Endothelial cell of umbilical vein (primary cell): Measurements from ENCODE around the gene HNRNPU. TPM values are rescaled to one million over a fixed set of nuclear protein-coding genes. Genes with fewer than 3 reads are reported as not detected.

Source experiments
- BruUV-seq: library from RNA; stranded (reverse); fragments of 400-500 nt; replicated peaks from 2 replicates; lab custom pipeline; 2021; lab: Mats Ljungman, UMichigan
- CTCF ChIA-PET: fragments of 300-600, 350-600 bp; sonication (Branson Sonifier 250); formaldehyde crosslinking; loops from one replicate; lab custom pipeline; 2021; ENCODE audit warnings: antibody characterized with exemption, inconsistent platforms; lab: Charles Lee
- POLR2A ChIA-PET: fragments of 300-600, 350-600 bp; sonication (Branson Sonifier 250); formaldehyde crosslinking; loops from one replicate; lab custom pipeline; 2021; ENCODE audit warnings: antibody characterized with exemption, inconsistent platforms; lab: Charles Lee
- DNase-seq: peaks from one replicate; pipeline ENCODE4 v3.0.0-alpha.2; 2011; ENCODE audit warnings: low read depth, low spot score
- FAIRE-seq: peaks from 2 replicates; lab custom pipeline; 2011; peaks lifted over from hg19 to GRCh38; lab: Jason Lieb, UNC
- H2AFZ ChIP-seq: 2 replicates; pipeline ENCODE4 v1.6.0; 2012; ENCODE audit warnings: low read depth, low read length, control low read depth, inconsistent platforms
- H3K27ac ChIP-seq: 2 replicates; pipeline ENCODE4 v1.5.1; 2011; ENCODE audit warnings: low read depth, mild to moderate bottlenecking, control low read depth, low read length, moderate library complexity; ENCODE audit not compliant: insufficient read depth
- H3K27me3 ChIP-seq, 2 experiments: 2 replicates each; pipeline versions ENCODE4 v1.6.0 to v1.6.1; 2011; ENCODE audit warnings: low read length in 2 of 2, mixed read lengths in 1 of 2; ENCODE audit not compliant: control insufficient read depth in 2 of 2, insufficient read depth in 2 of 2
- H3K36me3 ChIP-seq, 2 experiments: 2 replicates in 1 of 2; 3 replicates in 1 of 2; pipeline ENCODE4 v1.5.1; 2011; ENCODE audit warnings: low read length in 2 of 2, mild to moderate bottlenecking in 1 of 2, moderate library complexity in 1 of 2; ENCODE audit not compliant: control insufficient read depth in 2 of 2, insufficient read depth in 2 of 2; ENCODE audit errors: extremely low read depth in 1 of 2
- H3K4me1 ChIP-seq: 3 replicates; pipeline ENCODE4 v1.5.1; 2011; ENCODE audit warnings: mild to moderate bottlenecking, low read length; ENCODE audit not compliant: control insufficient read depth, insufficient read depth; ENCODE audit errors: extremely low read depth
- H3K4me2 ChIP-seq: 2 replicates; pipeline ENCODE4 v1.6.1; 2011; ENCODE audit warnings: low read length, control low read depth, mixed read lengths; ENCODE audit not compliant: insufficient read depth
- H3K4me3 ChIP-seq, 3 experiments: fragments of 200-600 bp in 1 of 3; sonication (generic), shearing (Covaris generic) in 1 of 3; replicated peaks in 1 of 3; 2 replicates each; pipeline ENCODE4 v1.5.1; 2011 to 2016; ENCODE audit warnings: control low read depth in 3 of 3, low read length in 3 of 3, mild to moderate bottlenecking in 2 of 3, inconsistent platforms in 1 of 3, low read depth in 1 of 3, moderate library complexity in 1 of 3; ENCODE audit not compliant: insufficient read depth in 1 of 3
- H3K79me2 ChIP-seq: 2 replicates; pipeline ENCODE4 v1.6.0; 2012; ENCODE audit warnings: low read length, inconsistent platforms; ENCODE audit not compliant: control insufficient read depth, insufficient read depth
- H3K9ac ChIP-seq: replicated peaks from 2 replicates; pipeline ENCODE3; 2011; ENCODE audit warnings: low read length, control low read depth; ENCODE audit not compliant: insufficient read depth; ENCODE audit errors: extremely low read depth
- H3K9me1 ChIP-seq: replicated peaks from 3 replicates; pipeline ENCODE4 v1.6.0; 2011; ENCODE audit warnings: mild to moderate bottlenecking, low read length; ENCODE audit not compliant: control insufficient read depth, insufficient read depth; ENCODE audit errors: extremely low read depth
- H3K9me3 ChIP-seq: replicated peaks from 2 replicates; pipeline ENCODE4 v1.5.1; 2012; ENCODE audit warnings: low read length, inconsistent platforms; ENCODE audit not compliant: control insufficient read depth, insufficient read depth
- H4K20me1 ChIP-seq: replicated peaks from 2 replicates; pipeline ENCODE3; 2011; ENCODE audit warnings: mild to moderate bottlenecking, low read length; ENCODE audit not compliant: control insufficient read depth, insufficient read depth; ENCODE audit errors: extremely low read depth
- EZH2 ChIP-seq: IDR thresholded peaks from 2 replicates; pipeline ENCODE4 v1.6.1; 2012; ENCODE audit warnings: borderline replicate concordance, low read depth, mild to moderate bottlenecking, moderate library complexity, low read length, inconsistent platforms; ENCODE audit not compliant: severe bottlenecking
- FOS ChIP-seq: IDR thresholded peaks from 2 replicates; pipeline ENCODE4 v1.6.1; 2011; ENCODE audit warnings: mild to moderate bottlenecking, low read length, moderate library complexity, borderline replicate concordance; ENCODE audit not compliant: insufficient read depth
- GATA2 ChIP-seq: IDR thresholded peaks from 2 replicates; pipeline ENCODE4 v1.7.0; 2011; ENCODE audit warnings: low read depth, mild to moderate bottlenecking, moderate library complexity, mixed read lengths, low read length; ENCODE audit not compliant: insufficient read length, insufficient read depth
- JUN ChIP-seq: IDR thresholded peaks from 2 replicates; pipeline ENCODE4 v1.6.1; 2011; ENCODE audit warnings: borderline replicate concordance, low read depth; ENCODE audit not compliant: insufficient read length, insufficient read depth
- MYC ChIP-seq: IDR thresholded peaks from one replicate; pipeline ENCODE4 v1.6.1; 2011; ENCODE audit warnings: mild to moderate bottlenecking, low read depth, low read length
- POLR2A ChIP-seq: IDR thresholded peaks from 2 replicates; pipeline ENCODE4 v1.6.1; 2012; ENCODE audit warnings: low read depth, mild to moderate bottlenecking, control low read depth, low read length
- POLR2AphosphoS5 ChIP-seq: IDR thresholded peaks from 2 replicates; pipeline ENCODE4 v1.6.1; 2012; ENCODE audit warnings: low read depth, mild to moderate bottlenecking, control low read depth, low read length, moderate library complexity; ENCODE audit not compliant: insufficient read depth
- dilution Hi-C: fragments of 300-500 bp; cut with MboI; formaldehyde crosslinking; loops from one replicate; pipeline ENCODE4 v1.15.0; 2019; ENCODE audit warnings: low sequenced_read_pairs; ENCODE audit not compliant: extremely low pct_ligation_motif_present
- intact Hi-C: fragments of 100-400 bp; cut with micrococcal nuclease; formaldehyde crosslinking; loops from one replicate; pipeline ENCODE4 v1.10.0; 2022
- polyA plus RNA-seq, 4 experiments: library from polyadenylated mRNA; depleted of rRNA in 3 of 4; stranded (reverse) in 3 of 4; unstranded in 1 of 4; fragments of >200 nt; gene quantifications; 2 replicates each; pipeline versions ENCODE4 v1.2.1 to v1.2.3, GENCODE V29; 2011 to 2012; ENCODE audit warnings: missing spikeins in 1 of 4
- total RNA-seq: library from RNA; stranded (reverse); gene quantifications from 2 replicates; pipeline ENCODE4 v1.2.3, GENCODE V29; 2021
- TF ChIP-seq, protein P1 (sequence below): IDR thresholded peaks from 2 replicates; pipeline ENCODE4 v1.6.1; 2011; ENCODE audit not compliant: insufficient read depth, insufficient read length
- TF ChIP-seq, protein P2 (sequence below), 2 donors: IDR thresholded peaks; 1 replicate in 1 of 2; 2 replicates in 1 of 2; pipeline ENCODE4 v1.5.1; 2011; ENCODE audit warnings: low read length in 2 of 2, mild to moderate bottlenecking in 2 of 2, moderate library complexity in 2 of 2, control low read depth in 1 of 2, inconsistent platforms in 1 of 2, low read depth in 1 of 2; ENCODE audit not compliant: insufficient read depth in 1 of 2; ENCODE audit errors: extremely low read depth in 1 of 2

Gene HNRNPU
- total and polyA plus RNA-seq, 2 donors (not counting 3 experiments of a cell fraction or from before 2014, with no cell fraction given): 68.7 to 417 TPM

DNA sequence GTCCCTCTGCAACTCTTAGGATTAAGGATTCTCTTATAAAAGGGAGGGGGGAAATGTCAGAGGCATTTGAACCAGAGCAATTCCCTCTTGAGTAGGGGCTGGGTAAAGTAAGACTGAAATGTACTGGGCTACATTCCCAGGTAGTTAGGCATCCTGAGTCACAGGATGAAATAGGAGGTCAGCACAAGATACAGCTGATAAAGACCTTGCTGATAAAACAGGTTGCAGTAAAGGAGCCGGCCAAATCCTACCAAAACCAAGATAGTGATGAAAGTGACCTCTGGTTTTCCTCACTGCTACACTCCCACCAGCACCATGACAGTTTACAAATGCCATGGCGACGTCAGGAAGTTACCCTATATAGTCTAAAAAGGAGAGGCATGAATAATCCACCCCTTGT, 43.2 kb downstream of the HNRNPU start:
- intact Hi-C loops: no loop called here
- dilution Hi-C loops: no loop called here
- ChIA-PET CTCF (no interaction called here), POLR2A (no interaction called here)
- Histone ChIP-seq H3K36me3 (no peaks in the 10 kb centered on the region), H3K27me3 (peaks cover 0 to 2% of the 10 kb centered on the region in 2 experiments), H3K9ac (no peak overlapping the region), H3K79me2 (no peaks in the 10 kb centered on the region), H3K4me2 (no peak overlapping the region), H3K27ac (no peak overlapping the region), H3K9me1 (no peaks in the 10 kb centered on the region), H3K4me3 (no peak overlapping the region), H2AFZ (no peak overlapping the region), H3K4me1 (no peaks in the 10 kb centered on the region), H3K9me3 (no peaks in the 10 kb centered on the region), H4K20me1 (no peaks in the 10 kb centered on the region)
- no peak for TF ChIP-seq FOS
- no peak for TF ChIP-seq EZH2
- no peak for TF ChIP-seq MYC
- no peak for TF ChIP-seq POLR2A
- no peak for TF ChIP-seq GATA2
- BruUV-seq: no TSS peak
- no peak for DNase-seq
- no peak for FAIRE-seq

DNA sequence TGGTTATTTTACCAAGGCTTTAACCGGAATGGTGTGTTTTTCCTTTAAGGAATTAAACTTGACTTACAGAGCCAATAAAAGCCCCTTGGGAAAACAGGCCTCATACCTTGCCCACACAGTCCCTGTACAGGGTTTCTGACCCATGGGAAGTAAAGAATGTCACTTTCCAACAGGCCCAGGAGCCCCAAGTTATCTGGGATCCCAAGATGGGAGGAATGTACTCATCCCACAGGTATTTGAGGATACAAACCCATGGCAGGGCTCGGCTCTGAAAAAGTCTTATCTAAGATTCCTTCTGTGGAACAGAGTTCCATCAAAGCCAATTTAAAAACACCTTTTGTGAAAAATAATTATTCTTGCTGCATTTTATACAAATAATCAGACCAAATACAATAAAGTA, 44.2 kb downstream of the HNRNPU start:
- Histone ChIP-seq H3K4me2 (no peak overlapping the region), H3K9ac (no peak overlapping the region), H3K27me3 (peaks cover 3 to 5% of the 10 kb centered on the region in 2 experiments), H3K9me3 (no peaks in the 10 kb centered on the region), H3K9me1 (no peaks in the 10 kb centered on the region), H3K27ac (no peak overlapping the region), H3K4me3 (no peak overlapping the region), H2AFZ (no peak overlapping the region), H4K20me1 (no peaks in the 10 kb centered on the region), H3K79me2 (no peaks in the 10 kb centered on the region), H3K4me1 (no peaks in the 10 kb centered on the region), H3K36me3 (no peaks in the 10 kb centered on the region)
- intact Hi-C loops (no loop called here), dilution Hi-C loops (no loop called here)
- POLR2A ChIA-PET: no interaction called here
- FAIRE-seq: no peak
- no TSS peak for BruUV-seq
- TF ChIP-seq, protein P1, sequence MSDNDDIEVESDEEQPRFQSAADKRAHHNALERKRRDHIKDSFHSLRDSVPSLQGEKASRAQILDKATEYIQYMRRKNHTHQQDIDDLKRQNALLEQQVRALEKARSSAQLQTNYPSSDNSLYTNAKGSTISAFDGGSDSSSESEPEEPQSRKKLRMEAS: no peak
- TF ChIP-seq POLR2AphosphoS5: no peak
- no peak for TF ChIP-seq EZH2
- TF ChIP-seq JUN: no peak
- TF ChIP-seq FOS: no peak
- no peak for TF ChIP-seq POLR2A
- TF ChIP-seq, protein P2, sequence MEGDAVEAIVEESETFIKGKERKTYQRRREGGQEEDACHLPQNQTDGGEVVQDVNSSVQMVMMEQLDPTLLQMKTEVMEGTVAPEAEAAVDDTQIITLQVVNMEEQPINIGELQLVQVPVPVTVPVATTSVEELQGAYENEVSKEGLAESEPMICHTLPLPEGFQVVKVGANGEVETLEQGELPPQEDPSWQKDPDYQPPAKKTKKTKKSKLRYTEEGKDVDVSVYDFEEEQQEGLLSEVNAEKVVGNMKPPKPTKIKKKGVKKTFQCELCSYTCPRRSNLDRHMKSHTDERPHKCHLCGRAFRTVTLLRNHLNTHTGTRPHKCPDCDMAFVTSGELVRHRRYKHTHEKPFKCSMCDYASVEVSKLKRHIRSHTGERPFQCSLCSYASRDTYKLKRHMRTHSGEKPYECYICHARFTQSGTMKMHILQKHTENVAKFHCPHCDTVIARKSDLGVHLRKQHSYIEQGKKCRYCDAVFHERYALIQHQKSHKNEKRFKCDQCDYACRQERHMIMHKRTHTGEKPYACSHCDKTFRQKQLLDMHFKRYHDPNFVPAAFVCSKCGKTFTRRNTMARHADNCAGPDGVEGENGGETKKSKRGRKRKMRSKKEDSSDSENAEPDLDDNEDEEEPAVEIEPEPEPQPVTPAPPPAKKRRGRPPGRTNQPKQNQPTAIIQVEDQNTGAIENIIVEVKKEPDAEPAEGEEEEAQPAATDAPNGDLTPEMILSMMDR (IDR thresholded peaks at IDR 0.05; ENCODE audit: extremely low read depth in 1 of 2, insufficient read depth in 1 of 2, low read depth in 1 of 2, low read length in 2 of 2): no peak
- no peak for TF ChIP-seq GATA2
- no peak for TF ChIP-seq MYC
- no peak for DNase-seq
- CTCF ChIA-PET: interaction anchor here (2.1 kb wide), 1 partner anchor 223 kb away, joined by 6 read pairs; no protein-coding TSS in a partner anchor
